Retinal pigment epithelial cell (primary cell): ENCODE measurements around the gene KCNH4.

Source experiments
- DNase-seq: peaks from one replicate; pipeline ENCODE4 v3.0.0-alpha.2; 2010; ENCODE audit warnings: low read depth
- H3K4me3 ChIP-seq: 2 replicates; pipeline ENCODE4 v1.5.1; 2011; ENCODE audit warnings: mild to moderate bottlenecking, low read length, control low read depth, moderate library complexity
- TF ChIP-seq, protein P1 (sequence below): conservative IDR thresholded peaks from 2 replicates; pipeline ENCODE4 v1.5.1; 2011; ENCODE audit warnings: low read depth, low read length, control low read depth, inconsistent platforms

KCNH4 gene

DNA sequence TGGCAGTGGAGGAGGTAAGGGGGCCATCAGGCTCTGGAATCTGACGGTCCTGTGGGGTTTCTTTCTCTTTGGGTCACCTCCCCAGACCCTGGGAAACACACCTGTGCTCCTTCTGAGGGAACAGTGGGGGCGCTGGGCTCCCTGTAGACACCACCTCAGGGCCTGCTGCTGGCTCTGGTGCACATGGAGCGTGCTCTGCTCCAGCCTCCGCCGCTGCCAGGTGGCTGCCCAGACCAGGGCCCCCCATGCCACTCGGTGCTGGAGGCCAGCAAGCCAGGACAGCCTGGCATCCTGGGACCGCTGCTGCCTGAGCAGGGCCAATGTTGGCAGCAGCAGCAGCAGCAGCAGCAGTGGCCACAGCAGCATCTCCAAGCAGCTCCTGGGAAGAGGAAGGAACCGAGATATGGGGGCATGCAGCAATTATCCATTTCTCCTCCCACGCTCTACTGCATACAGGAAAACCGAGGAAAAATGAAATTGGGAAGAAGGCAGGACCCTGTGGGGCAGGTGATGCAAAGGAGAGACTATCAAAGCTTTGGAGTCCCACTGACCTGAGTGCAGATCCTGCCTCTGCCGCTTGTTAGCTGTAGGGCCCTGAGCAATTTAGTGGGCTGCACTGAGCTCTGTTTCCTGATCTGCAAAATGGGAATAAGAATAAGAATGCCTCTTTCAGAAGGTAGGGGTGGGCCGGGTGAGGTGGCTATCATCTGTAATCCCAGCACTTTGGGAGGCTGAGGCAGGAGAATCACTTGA, 12.4 kb upstream of the KCNH4 start:
- peak overlapping the region; percentile 70 for H3K4me3 ChIP-seq
- TF ChIP-seq, protein P1, sequence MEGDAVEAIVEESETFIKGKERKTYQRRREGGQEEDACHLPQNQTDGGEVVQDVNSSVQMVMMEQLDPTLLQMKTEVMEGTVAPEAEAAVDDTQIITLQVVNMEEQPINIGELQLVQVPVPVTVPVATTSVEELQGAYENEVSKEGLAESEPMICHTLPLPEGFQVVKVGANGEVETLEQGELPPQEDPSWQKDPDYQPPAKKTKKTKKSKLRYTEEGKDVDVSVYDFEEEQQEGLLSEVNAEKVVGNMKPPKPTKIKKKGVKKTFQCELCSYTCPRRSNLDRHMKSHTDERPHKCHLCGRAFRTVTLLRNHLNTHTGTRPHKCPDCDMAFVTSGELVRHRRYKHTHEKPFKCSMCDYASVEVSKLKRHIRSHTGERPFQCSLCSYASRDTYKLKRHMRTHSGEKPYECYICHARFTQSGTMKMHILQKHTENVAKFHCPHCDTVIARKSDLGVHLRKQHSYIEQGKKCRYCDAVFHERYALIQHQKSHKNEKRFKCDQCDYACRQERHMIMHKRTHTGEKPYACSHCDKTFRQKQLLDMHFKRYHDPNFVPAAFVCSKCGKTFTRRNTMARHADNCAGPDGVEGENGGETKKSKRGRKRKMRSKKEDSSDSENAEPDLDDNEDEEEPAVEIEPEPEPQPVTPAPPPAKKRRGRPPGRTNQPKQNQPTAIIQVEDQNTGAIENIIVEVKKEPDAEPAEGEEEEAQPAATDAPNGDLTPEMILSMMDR: no peak
- no peak for DNase-seq

DNA sequence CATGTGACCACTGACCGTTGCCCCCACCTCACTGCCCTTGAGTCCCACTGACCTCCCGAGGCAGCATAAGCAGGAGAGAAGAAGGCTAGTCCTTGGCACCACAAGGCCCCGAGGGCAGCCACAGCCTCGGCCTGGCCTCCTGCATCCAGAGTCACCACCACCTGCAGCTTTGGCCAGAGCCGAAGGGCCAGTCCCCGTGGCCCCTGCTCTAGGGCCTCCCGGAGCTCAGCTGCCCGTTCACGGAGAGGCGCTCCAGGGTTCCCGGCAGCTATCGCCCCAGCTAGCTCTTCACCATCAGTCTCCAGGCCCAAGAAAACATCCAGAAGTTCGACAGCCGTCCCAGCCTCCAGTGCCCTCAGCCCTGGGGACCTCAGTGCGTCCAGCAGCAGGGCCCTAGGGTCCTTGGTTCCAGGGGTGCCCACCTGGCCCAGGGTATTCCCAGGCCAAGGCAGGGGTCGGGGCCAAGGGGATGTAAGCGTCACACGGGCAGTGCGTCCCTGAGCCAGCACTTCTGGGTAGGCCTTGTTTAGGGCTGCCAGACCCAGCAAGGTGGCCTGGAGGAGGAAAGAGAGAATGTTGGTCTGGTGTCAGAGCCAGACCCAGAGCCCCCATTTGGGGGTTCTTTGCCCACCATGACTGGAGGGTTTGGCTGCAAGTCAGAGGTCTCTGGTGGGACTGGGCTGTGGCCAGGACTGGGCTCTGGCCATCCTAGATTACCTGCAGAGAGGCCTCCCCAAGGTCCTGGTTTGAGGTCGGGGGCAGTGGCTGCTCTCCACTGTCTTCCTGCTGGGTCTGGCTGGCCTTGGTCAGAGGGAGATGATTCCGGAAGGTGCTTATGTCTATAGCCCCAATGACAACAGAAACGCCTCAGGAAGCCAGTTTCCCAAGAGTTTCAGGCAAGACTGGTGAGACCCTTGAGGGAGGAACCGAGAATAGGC, 11.5 kb upstream of the KCNH4 start:
- TF ChIP-seq, protein P1: no peak
- DNase-seq: no peak
- H3K4me3 ChIP-seq: no peak overlapping the region

DNA sequence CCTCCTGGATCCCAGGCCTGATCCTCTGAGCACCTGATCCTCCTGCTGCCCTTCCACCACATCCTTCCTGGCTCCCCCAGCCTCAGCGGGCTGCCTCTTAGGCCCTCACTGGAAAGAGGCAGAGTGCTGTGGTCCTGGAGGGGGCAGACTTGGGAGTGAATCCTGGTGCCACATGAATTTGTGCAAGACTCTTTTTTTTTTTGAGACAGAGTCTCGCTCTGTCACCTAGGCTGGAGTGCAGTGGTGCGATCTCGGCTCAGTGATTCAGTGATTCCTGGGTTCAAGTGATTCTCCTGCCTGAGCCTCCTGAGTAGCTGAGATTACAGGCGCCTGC, 10.3 kb upstream of the KCNH4 start:
- TF ChIP-seq, protein P1: no peak
- no peak overlapping the region for H3K4me3 ChIP-seq
- DNase-seq: no peak

DNA sequence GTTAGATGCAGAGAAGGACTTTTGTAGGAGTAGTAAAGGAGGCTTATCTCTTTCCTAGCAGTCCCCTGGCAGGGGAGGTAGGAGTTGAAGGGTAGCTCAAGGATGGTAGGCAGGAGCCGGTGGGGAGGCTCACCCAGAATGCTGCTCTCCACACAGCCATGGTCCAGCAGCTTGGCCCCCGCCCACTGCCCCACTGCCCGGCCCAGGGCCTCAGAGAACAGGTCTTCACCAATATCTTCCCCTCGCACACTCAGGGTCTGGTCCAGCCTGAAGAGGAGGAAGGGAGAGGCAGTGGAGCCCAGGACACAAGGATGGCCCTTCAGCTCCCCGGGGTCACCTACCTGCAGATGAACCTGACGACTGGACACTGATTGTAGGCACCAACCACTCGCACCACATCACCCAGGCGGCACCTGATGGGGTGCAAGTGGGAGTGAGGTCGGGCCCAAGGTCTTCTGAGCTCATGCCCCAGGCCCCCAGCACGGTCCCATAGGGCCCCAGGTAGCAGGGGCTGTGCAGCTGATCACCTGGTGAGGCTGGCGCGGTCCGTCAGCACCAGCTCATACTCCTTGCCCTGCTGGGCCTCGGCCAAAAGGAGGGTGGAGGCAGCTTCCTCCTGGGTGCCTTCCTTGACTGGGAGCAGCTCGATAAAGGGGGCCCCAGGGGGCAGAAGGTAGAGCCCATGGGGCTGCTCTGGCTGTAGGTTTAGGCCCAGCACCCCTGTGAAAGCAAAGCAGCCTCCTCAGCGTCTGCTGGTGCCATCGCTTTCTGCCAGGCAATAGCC, 9.7 kb upstream of the KCNH4 start:
- DNase-seq: no peak
- H3K4me3 ChIP-seq: no peak overlapping the region
- TF ChIP-seq, protein P1: no peak

DNA sequence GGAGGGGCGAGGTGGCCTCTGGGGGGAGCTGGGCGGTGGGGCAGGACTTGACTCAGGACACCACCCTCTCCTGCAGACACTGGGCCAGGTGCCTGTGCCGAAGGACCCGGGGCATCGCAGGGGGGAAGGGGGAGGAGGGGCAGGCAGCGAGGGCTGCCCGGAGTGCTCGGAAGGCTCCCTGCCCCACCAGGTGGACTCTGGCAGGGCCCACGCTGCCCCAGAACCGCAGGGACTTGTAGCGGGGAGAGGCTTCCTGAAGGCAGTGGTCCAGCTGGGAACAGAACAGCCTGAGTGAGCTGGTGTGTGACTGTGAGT, 8.7 kb upstream of the KCNH4 start:
- TF ChIP-seq, protein P1: no peak
- H3K4me3 ChIP-seq: no peak overlapping the region
- no peak for DNase-seq

DNA sequence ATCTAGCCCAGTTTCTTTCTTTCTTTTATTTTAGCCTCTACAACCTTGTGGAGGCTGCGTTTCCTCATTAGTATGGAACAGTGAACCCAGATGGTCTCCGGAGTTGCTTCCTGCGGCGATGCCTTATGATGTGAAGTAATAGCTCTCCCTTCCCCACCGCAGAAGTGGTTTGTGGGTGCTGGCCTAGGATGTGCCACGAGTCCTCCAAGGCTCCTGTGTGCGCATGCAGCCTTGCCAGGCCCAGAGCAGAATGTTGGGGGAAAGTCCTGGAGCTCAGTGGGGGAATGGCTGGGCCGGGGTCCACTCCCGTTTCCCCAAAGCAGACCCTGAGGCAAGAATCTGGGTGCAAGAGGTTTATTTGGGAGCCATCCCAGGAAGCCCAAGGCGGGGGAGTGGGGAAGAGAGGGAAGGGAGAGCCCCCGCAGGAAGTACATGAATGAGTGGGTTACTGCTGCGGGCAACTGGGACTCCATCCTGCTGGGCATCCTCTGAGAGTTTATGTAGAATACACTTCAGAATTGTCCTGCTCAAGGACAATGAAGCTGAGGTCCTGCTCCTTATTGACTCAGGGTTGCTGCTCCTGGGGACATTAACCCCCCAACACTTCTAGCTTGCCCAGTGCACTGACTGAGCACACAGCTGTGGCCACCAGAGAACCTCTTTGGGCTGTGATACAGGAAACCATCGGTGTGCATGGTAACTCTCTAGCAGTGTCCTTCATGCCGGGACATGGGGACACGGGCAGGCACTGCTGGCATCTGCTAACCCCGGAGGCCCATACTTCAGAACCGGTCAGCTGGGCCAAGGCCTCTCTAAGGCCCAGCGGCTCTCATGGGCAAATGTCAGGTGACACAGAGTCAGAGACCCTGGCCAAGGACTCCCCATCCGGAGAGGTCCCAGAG, 8.1 kb upstream of the KCNH4 start:
- TF ChIP-seq, protein P1: no peak
- DNase-seq: no peak
- no peak overlapping the region for H3K4me3 ChIP-seq
